Caco-2 (cell line): Measurements from ENCODE around the gene SRP19. TPM values are rescaled to one million over a fixed set of nuclear protein-coding genes. Genes with fewer than 3 reads are reported as not detected.
A peak's percentile ranks its signal among the peaks of the same experiment; 100 is the strongest.

Experiments
- BruUV-seq: library from RNA; stranded (reverse); fragments of 400-500 nt; replicated peaks from 2 replicates; lab custom pipeline; 2021; lab: Mats Ljungman, UMichigan
- CTCF ChIA-PET: fragments of 300-600 bp; sonication (Branson Sonifier 250); formaldehyde crosslinking; loops from one replicate; lab custom pipeline; 2022; ENCODE audit warnings: antibody characterized with exemption; lab: Charles Lee
- POLR2A ChIA-PET: fragments of 300-600 bp; sonication (Branson Sonifier 250); formaldehyde crosslinking; loops from one replicate; lab custom pipeline; 2022; ENCODE audit warnings: antibody characterized with exemption; lab: Charles Lee
- DNase-seq, 2 experiments: peaks; one replicate each; pipeline versions ENCODE4 v3.0.0 to v3.0.0-alpha.2; 2020 to 2022
- H3K27me3 ChIP-seq: replicated peaks from 2 replicates; pipeline ENCODE4 v1.6.0; 2011; ENCODE audit warnings: low read length; ENCODE audit not compliant: control insufficient read depth, insufficient read depth
- H3K36me3 ChIP-seq: 2 replicates; pipeline ENCODE4 v1.5.1; 2011; ENCODE audit warnings: low read length; ENCODE audit not compliant: control insufficient read depth, insufficient read depth
- H3K4me1 ChIP-seq: fragments of 250-450 bp; sonication (Bioruptor Pico); 2 replicates; pipeline ENCODE4 v1.5.1; 2020; ENCODE audit warnings: mild to moderate bottlenecking
- H3K4me3 ChIP-seq: 2 replicates; pipeline ENCODE4 v1.5.1; 2011; ENCODE audit warnings: low read depth, mild to moderate bottlenecking, control low read depth, low read length
- H3K9me3 ChIP-seq: fragments of 250-450 bp; sonication (Bioruptor Pico); 2 replicates; pipeline ENCODE4 v1.5.1; 2020; ENCODE audit warnings: mild to moderate bottlenecking, moderate library complexity
- H3K27ac Mint-ChIP-seq: one replicate; pipeline ENCODE4 v1.8.0; 2022; ENCODE audit warnings: mixed read lengths; ENCODE audit not compliant: unreplicated experiment
- H3K27me3 Mint-ChIP-seq: one replicate; pipeline ENCODE4 v1.8.0; 2022; ENCODE audit warnings: mixed read lengths; ENCODE audit not compliant: insufficient read depth, unreplicated experiment
- H3K36me3 Mint-ChIP-seq: one replicate; pipeline ENCODE4 v1.8.0; 2022; ENCODE audit warnings: mild to moderate bottlenecking, mixed read lengths; ENCODE audit not compliant: insufficient read depth, unreplicated experiment
- H3K4me1 Mint-ChIP-seq: one replicate; pipeline ENCODE4 v1.8.0; 2022; ENCODE audit warnings: low read depth, mixed read lengths; ENCODE audit not compliant: unreplicated experiment
- H3K4me3 Mint-ChIP-seq: one replicate; pipeline ENCODE4 v1.8.0; 2022; ENCODE audit warnings: mild to moderate bottlenecking, moderate library complexity, mixed read lengths; ENCODE audit not compliant: unreplicated experiment
- H3K9me3 Mint-ChIP-seq: one replicate; pipeline ENCODE4 v1.8.0; 2022; ENCODE audit warnings: mixed read lengths; ENCODE audit not compliant: unreplicated experiment
- intact Hi-C: fragments of 100-400 bp; cut with micrococcal nuclease; formaldehyde crosslinking; loops from one replicate; pipeline ENCODE4 v1.10.0; 2022; ENCODE audit not compliant: unreplicated experiment
- total RNA-seq: library from RNA; stranded (reverse); gene quantifications from 2 replicates; pipeline ENCODE4 v1.2.3, GENCODE V29; 2022
- TF ChIP-seq, protein P1 (sequence below), 2 experiments: fragments of 200-600 bp in 1 of 2; IDR thresholded peaks; 1 replicate in 1 of 2; 2 replicates in 1 of 2; pipeline versions ENCODE4 v1.5.1 to v1.8.0; 2011 to 2022; ENCODE audit warnings: antibody characterized with exemption in 1 of 2, control low read depth in 1 of 2, inconsistent platforms in 1 of 2, low read depth in 1 of 2, low read length in 1 of 2, mild to moderate bottlenecking in 1 of 2, moderate library complexity in 1 of 2; ENCODE audit not compliant: insufficient read depth in 1 of 2, severe bottlenecking in 1 of 2, unreplicated experiment in 1 of 2

SRP19 gene
- total RNA-seq, 1 experiment from 2014 or later, result 65.1 TPM

- POLR2A ChIA-PET, result no interaction called here
- TF ChIP-seq, protein P1, sequence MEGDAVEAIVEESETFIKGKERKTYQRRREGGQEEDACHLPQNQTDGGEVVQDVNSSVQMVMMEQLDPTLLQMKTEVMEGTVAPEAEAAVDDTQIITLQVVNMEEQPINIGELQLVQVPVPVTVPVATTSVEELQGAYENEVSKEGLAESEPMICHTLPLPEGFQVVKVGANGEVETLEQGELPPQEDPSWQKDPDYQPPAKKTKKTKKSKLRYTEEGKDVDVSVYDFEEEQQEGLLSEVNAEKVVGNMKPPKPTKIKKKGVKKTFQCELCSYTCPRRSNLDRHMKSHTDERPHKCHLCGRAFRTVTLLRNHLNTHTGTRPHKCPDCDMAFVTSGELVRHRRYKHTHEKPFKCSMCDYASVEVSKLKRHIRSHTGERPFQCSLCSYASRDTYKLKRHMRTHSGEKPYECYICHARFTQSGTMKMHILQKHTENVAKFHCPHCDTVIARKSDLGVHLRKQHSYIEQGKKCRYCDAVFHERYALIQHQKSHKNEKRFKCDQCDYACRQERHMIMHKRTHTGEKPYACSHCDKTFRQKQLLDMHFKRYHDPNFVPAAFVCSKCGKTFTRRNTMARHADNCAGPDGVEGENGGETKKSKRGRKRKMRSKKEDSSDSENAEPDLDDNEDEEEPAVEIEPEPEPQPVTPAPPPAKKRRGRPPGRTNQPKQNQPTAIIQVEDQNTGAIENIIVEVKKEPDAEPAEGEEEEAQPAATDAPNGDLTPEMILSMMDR (IDR thresholded peaks at IDR 0.05; ENCODE audit: insufficient read depth in 1 of 2, low read depth in 1 of 2, low read length in 1 of 2, severe bottlenecking in 1 of 2, unreplicated experiment in 1 of 2), result no peak
- peak in 1 of 2 experiments; percentile 7 for DNase-seq
- no TSS peak for BruUV-seq
- Mint-ChIP-seq H3K27ac (no peak overlapping the region), H3K4me3 (no peak overlapping the region), H3K9me3 (no peaks in the 10 kb centered on the region), H3K27me3 (no peaks in the 10 kb centered on the region), H3K4me1 (peaks cover 12% of the 10 kb centered on the region), H3K36me3 (peaks cover 36% of the 10 kb centered on the region)
- Histone ChIP-seq H3K36me3 (no peaks in the 10 kb centered on the region), H3K4me1 (peaks cover 19% of the 10 kb centered on the region), H3K27me3 (no peaks in the 10 kb centered on the region), H3K9me3 (no peaks in the 10 kb centered on the region), H3K4me3 (no peak overlapping the region)
- intact Hi-C loops, result no loop called here
- CTCF ChIA-PET, result no interaction called here
Measured at GRCh38 chr5:112878760-112879159, 17.7 kb downstream of the SRP19 start.

GRCh38 chr5:112880219-112880964, 19.3 kb downstream of the SRP19 start:
- no TSS peak for BruUV-seq
- ChIA-PET CTCF (interaction anchor here (0.7 to 1.1 kb wide), 2 partner anchors 32 to 189 kb away, joined by 3 read pairs; no protein-coding TSS in a partner anchor), POLR2A (no interaction called here)
- Histone ChIP-seq H3K36me3 (peaks cover 2% of the 10 kb centered on the region), H3K27me3 (no peaks in the 10 kb centered on the region), H3K4me3 (no peak overlapping the region), H3K4me1 (peaks cover 19% of the 10 kb centered on the region), H3K9me3 (no peaks in the 10 kb centered on the region)
- Mint-ChIP-seq H3K9me3 (no peaks in the 10 kb centered on the region), H3K27me3 (no peaks in the 10 kb centered on the region), H3K27ac (no peak overlapping the region), H3K36me3 (peaks cover 26% of the 10 kb centered on the region), H3K4me1 (peaks cover 12% of the 10 kb centered on the region), H3K4me3 (no peak overlapping the region)
- TF ChIP-seq, protein P1 (IDR thresholded peaks at IDR 0.05; ENCODE audit: insufficient read depth in 1 of 2, low read depth in 1 of 2, low read length in 1 of 2, severe bottlenecking in 1 of 2, unreplicated experiment in 1 of 2), result no peak
- DNase-seq, result no peak
- intact Hi-C loops, result no loop called here

GRCh38 chr5:112883192-112883591, 22.1 kb downstream of the SRP19 start:
- H3K36me3 Mint-ChIP-seq, result peaks cover 15% of the 10 kb centered on the region
- CTCF ChIA-PET, result no interaction called here
- no peaks in the 10 kb centered on the region for H3K9me3 Mint-ChIP-seq
- TF ChIP-seq, protein P1 (IDR thresholded peaks at IDR 0.05; ENCODE audit: insufficient read depth in 1 of 2, low read depth in 1 of 2, low read length in 1 of 2, severe bottlenecking in 1 of 2, unreplicated experiment in 1 of 2), result no peak
- H3K36me3 ChIP-seq, result peaks cover 2% of the 10 kb centered on the region
- H3K4me3 ChIP-seq, result no peak overlapping the region
- no peaks in the 10 kb centered on the region for H3K27me3 Mint-ChIP-seq
- no peak for DNase-seq
- no peaks in the 10 kb centered on the region for H3K9me3 ChIP-seq
- intact Hi-C loops, result no loop called here
- no TSS peak for BruUV-seq
- no peak overlapping the region for H3K4me3 Mint-ChIP-seq
- H3K27me3 ChIP-seq, result no peaks in the 10 kb centered on the region
- peaks cover 7% of the 10 kb centered on the region for H3K4me1 ChIP-seq
- POLR2A ChIA-PET, result no interaction called here
- H3K27ac Mint-ChIP-seq, result no peak overlapping the region
- H3K4me1 Mint-ChIP-seq, result peaks cover 1% of the 10 kb centered on the region
